Glutamatergic neuron (in vitro differentiated cells): ENCODE data around the gene FAM168A. TPM values are rescaled to one million over a fixed set of nuclear protein-coding genes. Genes with fewer than 3 reads are reported as not detected.

Experiments
- DNase-seq: peaks from one replicate; pipeline ENCODE4 v3.0.0; 2022
- H3K27ac Mint-ChIP-seq: one replicate; pipeline ENCODE4 v1.8.0; 2020; ENCODE audit warnings: mild to moderate bottlenecking, mixed read lengths, inconsistent platforms; ENCODE audit not compliant: unreplicated experiment
- H3K27me3 Mint-ChIP-seq: one replicate; pipeline ENCODE4 v1.8.0; 2020; ENCODE audit warnings: mild to moderate bottlenecking, moderate library complexity, mixed read lengths, inconsistent platforms; ENCODE audit not compliant: unreplicated experiment
- H3K36me3 Mint-ChIP-seq: one replicate; pipeline ENCODE4 v1.8.0; 2020; ENCODE audit warnings: mild to moderate bottlenecking, mixed read lengths, inconsistent platforms; ENCODE audit not compliant: unreplicated experiment
- H3K4me1 Mint-ChIP-seq: one replicate; pipeline ENCODE4 v1.8.0; 2020; ENCODE audit warnings: mild to moderate bottlenecking, low read depth, mixed read lengths, inconsistent platforms; ENCODE audit not compliant: unreplicated experiment
- H3K4me3 Mint-ChIP-seq: one replicate; pipeline ENCODE4 v1.8.0; 2020; ENCODE audit warnings: mild to moderate bottlenecking, mixed read lengths, inconsistent platforms; ENCODE audit not compliant: unreplicated experiment
- H3K9me3 Mint-ChIP-seq: one replicate; pipeline ENCODE4 v1.8.0; 2020; ENCODE audit warnings: mild to moderate bottlenecking, moderate library complexity, mixed read lengths, inconsistent platforms; ENCODE audit not compliant: unreplicated experiment
- total RNA-seq: library from RNA; stranded (reverse); fragmentation: NEBNext Ultra II Directional; extraction: Animal tissue kit (Norgen Biotek cat#: 25700); gene quantifications from one replicate; pipeline ENCODE4 v1.2.1, GENCODE V29; 2021; ENCODE audit not compliant: unreplicated experiment
- TF ChIP-seq, protein P1 (sequence below): fragments of 200-600 bp; sonication (generic); IDR thresholded peaks from one replicate; pipeline ENCODE4 v1.5.0; 2021; ENCODE audit not compliant: partially characterized antibody, unreplicated experiment

The FAM168A gene
- total RNA-seq, 1 donor from 2014 or later: 84.3 TPM

- H3K9me3 Mint-ChIP-seq: peaks cover 4% of the 10 kb centered on the region
- no peak overlapping the region for H3K4me3 Mint-ChIP-seq
- no peak overlapping the region for H3K27ac Mint-ChIP-seq
- TF ChIP-seq, protein P1, sequence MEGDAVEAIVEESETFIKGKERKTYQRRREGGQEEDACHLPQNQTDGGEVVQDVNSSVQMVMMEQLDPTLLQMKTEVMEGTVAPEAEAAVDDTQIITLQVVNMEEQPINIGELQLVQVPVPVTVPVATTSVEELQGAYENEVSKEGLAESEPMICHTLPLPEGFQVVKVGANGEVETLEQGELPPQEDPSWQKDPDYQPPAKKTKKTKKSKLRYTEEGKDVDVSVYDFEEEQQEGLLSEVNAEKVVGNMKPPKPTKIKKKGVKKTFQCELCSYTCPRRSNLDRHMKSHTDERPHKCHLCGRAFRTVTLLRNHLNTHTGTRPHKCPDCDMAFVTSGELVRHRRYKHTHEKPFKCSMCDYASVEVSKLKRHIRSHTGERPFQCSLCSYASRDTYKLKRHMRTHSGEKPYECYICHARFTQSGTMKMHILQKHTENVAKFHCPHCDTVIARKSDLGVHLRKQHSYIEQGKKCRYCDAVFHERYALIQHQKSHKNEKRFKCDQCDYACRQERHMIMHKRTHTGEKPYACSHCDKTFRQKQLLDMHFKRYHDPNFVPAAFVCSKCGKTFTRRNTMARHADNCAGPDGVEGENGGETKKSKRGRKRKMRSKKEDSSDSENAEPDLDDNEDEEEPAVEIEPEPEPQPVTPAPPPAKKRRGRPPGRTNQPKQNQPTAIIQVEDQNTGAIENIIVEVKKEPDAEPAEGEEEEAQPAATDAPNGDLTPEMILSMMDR: no peak
- H3K36me3 Mint-ChIP-seq: no peaks in the 10 kb centered on the region
- peaks cover 2% of the 10 kb centered on the region for H3K27me3 Mint-ChIP-seq
- DNase-seq: no peak
- peaks cover 12% of the 10 kb centered on the region for H3K4me1 Mint-ChIP-seq
Observed at GRCh38 chr11:73531386-73531785, 66.5 kb downstream of the FAM168A start.

DNA sequence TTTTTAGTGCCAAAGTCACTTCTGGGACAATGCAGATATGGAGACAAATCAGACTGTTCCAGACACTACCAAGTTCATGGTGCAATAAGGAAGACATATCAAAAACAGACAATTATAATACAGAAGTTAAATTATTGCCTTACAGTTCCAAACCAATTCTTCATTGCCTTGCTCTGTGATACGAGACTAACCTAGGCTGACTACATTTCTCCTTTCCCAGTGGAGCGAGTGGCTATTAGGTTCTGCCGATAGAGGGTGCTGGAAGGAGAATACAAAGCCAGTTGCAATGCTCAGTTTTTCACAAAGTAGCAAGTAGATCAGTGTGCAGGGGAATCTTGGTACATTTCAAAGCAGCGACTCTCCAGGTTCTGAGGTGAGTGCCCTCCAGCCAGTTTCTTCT lies 67.8 kb downstream of the FAM168A start:
- TF ChIP-seq, protein P1: no peak
- no peak overlapping the region for H3K4me3 Mint-ChIP-seq
- H3K4me1 Mint-ChIP-seq: peaks cover 12% of the 10 kb centered on the region
- no peaks in the 10 kb centered on the region for H3K36me3 Mint-ChIP-seq
- H3K9me3 Mint-ChIP-seq: peaks cover 2% of the 10 kb centered on the region
- H3K27ac Mint-ChIP-seq: no peak overlapping the region
- DNase-seq: no peak
- H3K27me3 Mint-ChIP-seq: peaks cover 2% of the 10 kb centered on the region

DNA sequence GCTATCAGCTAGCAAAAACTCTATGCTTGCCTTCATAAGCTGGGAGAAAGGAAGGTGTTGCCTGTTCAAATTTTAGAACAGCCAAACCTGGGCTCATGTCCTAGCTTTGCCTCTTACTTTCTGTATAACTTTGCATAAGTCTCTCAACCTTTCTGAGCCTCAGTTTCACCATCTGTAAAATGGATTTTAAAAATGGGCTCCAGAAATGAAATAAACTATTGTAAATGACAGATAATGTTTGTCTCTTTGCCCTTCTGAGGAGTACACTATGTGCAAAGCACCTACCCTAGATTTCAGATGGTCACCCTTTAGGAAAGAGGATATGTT lies 68.7 kb downstream of the FAM168A start:
- DNase-seq: no peak
- H3K4me3 Mint-ChIP-seq: no peak overlapping the region
- no peaks in the 10 kb centered on the region for H3K27me3 Mint-ChIP-seq
- TF ChIP-seq, protein P1: no peak
- H3K36me3 Mint-ChIP-seq: no peaks in the 10 kb centered on the region
- H3K9me3 Mint-ChIP-seq: peaks cover 2% of the 10 kb centered on the region
- H3K4me1 Mint-ChIP-seq: peaks cover 12% of the 10 kb centered on the region
- no peak overlapping the region for H3K27ac Mint-ChIP-seq

DNA sequence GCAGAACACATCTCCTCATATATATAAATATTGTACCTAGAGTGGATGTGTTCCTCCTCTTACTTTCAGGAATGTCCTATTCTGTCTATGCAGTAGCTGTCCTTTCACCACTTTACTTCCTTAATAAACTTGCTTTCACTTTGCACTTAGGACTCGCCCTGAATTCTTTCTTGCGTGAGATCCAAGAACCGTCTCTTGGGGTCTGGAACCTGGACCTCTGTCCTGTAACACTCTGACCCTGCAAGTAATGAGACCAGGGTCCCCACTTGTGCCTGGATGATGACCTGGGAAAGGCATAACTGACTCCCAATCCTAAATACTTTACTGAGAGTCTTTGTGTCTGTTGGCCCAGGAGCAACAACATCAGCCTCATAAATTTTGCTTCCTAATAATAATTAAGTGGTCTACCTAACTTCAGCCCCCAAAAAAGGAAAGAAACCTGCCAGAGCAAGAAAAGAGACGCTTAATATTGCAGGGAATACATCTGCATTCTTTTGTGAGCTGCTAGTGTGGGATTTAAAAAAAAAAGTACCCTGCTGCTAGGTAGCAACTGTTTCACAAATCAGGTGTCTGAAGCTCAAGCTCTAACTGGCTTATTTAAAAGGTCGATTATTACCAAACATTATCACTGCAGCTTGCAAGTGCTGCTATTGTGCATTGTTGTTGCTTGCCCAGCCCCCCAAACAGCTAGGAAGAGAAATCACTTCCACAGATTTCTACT lies 69.3 kb downstream of the FAM168A start:
- TF ChIP-seq, protein P1: no peak
- Mint-ChIP-seq H3K27me3 (no peaks in the 10 kb centered on the region), H3K4me3 (no peak overlapping the region), H3K4me1 (peaks cover 8% of the 10 kb centered on the region), H3K36me3 (no peaks in the 10 kb centered on the region), H3K27ac (no peak overlapping the region), H3K9me3 (peaks cover 2% of the 10 kb centered on the region)
- DNase-seq: no peak

GRCh38 chr11:73528013-73528412 lies 69.9 kb downstream of the FAM168A start:
- peaks cover 2% of the 10 kb centered on the region for H3K27me3 Mint-ChIP-seq
- peaks cover 2% of the 10 kb centered on the region for H3K9me3 Mint-ChIP-seq
- H3K27ac Mint-ChIP-seq: no peak overlapping the region

More at GRCh38 chr11:73528013-73528412, 69.9 kb downstream of the FAM168A start:
- H3K36me3 Mint-ChIP-seq: no peaks in the 10 kb centered on the region
- H3K4me3 Mint-ChIP-seq: no peak overlapping the region
- TF ChIP-seq, protein P1: no peak
- no peak for DNase-seq
- peaks cover 8% of the 10 kb centered on the region for H3K4me1 Mint-ChIP-seq
